ENCODE results near the gene ZBTB48.
"Not testable (repeated sequence)": the region's sequence is repeated elsewhere in the genome, so short reads cannot be mapped to it uniquely, and the experiment has no call there.

Gene ZBTB48

GRCh38 chr1:6625584-6626149 is 45.9 kb downstream of the ZBTB48 start:
- no peak for DNase-seq (ENCODE audit: low read depth, low spot score)

GRCh38 chr1:6627031-6627430 is 47.2 kb downstream of the ZBTB48 start:
- H3K4me3 ChIP-seq (ENCODE audit: low read length), result no peak overlapping the region
- no peak for DNase-seq (ENCODE audit: low read depth, low spot score)

More at GRCh38 chr1:6625584-6626149, 45.9 kb downstream of the ZBTB48 start:
- peak overlapping the region; percentile 74 for H3K4me3 ChIP-seq (ENCODE audit: low read length)

GRCh38 chr1:6627841-6628545 is 48.2 kb downstream of the ZBTB48 start:
- no peak for DNase-seq (ENCODE audit: low read depth, low spot score)
- no peak overlapping the region for H3K4me3 ChIP-seq (ENCODE audit: low read length)

GRCh38 chr1:6628971-6629479 is 49.2 kb downstream of the ZBTB48 start:
- no peak overlapping the region for H3K4me3 ChIP-seq (ENCODE audit: low read length)
- no peak for DNase-seq (ENCODE audit: low read depth, low spot score)

GRCh38 chr1:6630027-6630426 is 50.2 kb downstream of the ZBTB48 start:
- no peak for DNase-seq (ENCODE audit: low read depth, low spot score)

GRCh38 chr1:6631058-6631457 is 51.3 kb downstream of the ZBTB48 start:
- DNase-seq (ENCODE audit: low read depth, low spot score), result no peak
- no peak overlapping the region for H3K4me3 ChIP-seq (ENCODE audit: low read length)

More at GRCh38 chr1:6630027-6630426, 50.2 kb downstream of the ZBTB48 start:
- no peak overlapping the region for H3K4me3 ChIP-seq (ENCODE audit: low read length)

- DNase-seq (ENCODE audit: low read depth, low spot score), result no peak
- H3K4me3 ChIP-seq (ENCODE audit: low read length), result no peak overlapping the region
Observed at GRCh38 chr1:6632588-6633514, 53.1 kb downstream of the ZBTB48 start.

- H3K4me3 ChIP-seq (ENCODE audit: low read length), result no peak overlapping the region
- no peak for DNase-seq (ENCODE audit: low read depth, low spot score)
Observed at GRCh38 chr1:6634371-6635052, 54.7 kb downstream of the ZBTB48 start.

- H3K4me3 ChIP-seq (ENCODE audit: low read length), result no peak overlapping the region
- no peak for DNase-seq (ENCODE audit: low read depth, low spot score)
Observed at GRCh38 chr1:6635161-6635909, 55.5 kb downstream of the ZBTB48 start.

GRCh38 chr1:6635910-6636760 is 56.3 kb downstream of the ZBTB48 start:
- DNase-seq (ENCODE audit: low read depth, low spot score), result no peak
- no peak overlapping the region for H3K4me3 ChIP-seq (ENCODE audit: low read length)

GRCh38 chr1:6636778-6637177 is 57.0 kb downstream of the ZBTB48 start:
- not testable (repeated sequence) for H3K4me3 ChIP-seq (ENCODE audit: low read length); DNase-seq (ENCODE audit: low read depth, low spot score)

GRCh38 chr1:6637770-6638169 is 58.0 kb downstream of the ZBTB48 start:
- H3K4me3 ChIP-seq (ENCODE audit: low read length), result no peak overlapping the region
- DNase-seq (ENCODE audit: low read depth, low spot score), result no peak

GRCh38 chr1:6638226-6638625 is 58.4 kb downstream of the ZBTB48 start:
- DNase-seq (ENCODE audit: low read depth, low spot score), result no peak
- H3K4me3 ChIP-seq (ENCODE audit: low read length), result no peak overlapping the region
